GM18867 (cell line): Measurements from ENCODE around the gene IGFN1.

Source experiments
- ATAC-seq: cut with Tn5 transposase; IDR thresholded peaks from one replicate; pipeline ENCODE4 v1.9.1; 2021; ENCODE audit warnings: mild to moderate bottlenecking, moderate library complexity; ENCODE audit not compliant: unreplicated experiment

IGFN1 gene

DNA sequence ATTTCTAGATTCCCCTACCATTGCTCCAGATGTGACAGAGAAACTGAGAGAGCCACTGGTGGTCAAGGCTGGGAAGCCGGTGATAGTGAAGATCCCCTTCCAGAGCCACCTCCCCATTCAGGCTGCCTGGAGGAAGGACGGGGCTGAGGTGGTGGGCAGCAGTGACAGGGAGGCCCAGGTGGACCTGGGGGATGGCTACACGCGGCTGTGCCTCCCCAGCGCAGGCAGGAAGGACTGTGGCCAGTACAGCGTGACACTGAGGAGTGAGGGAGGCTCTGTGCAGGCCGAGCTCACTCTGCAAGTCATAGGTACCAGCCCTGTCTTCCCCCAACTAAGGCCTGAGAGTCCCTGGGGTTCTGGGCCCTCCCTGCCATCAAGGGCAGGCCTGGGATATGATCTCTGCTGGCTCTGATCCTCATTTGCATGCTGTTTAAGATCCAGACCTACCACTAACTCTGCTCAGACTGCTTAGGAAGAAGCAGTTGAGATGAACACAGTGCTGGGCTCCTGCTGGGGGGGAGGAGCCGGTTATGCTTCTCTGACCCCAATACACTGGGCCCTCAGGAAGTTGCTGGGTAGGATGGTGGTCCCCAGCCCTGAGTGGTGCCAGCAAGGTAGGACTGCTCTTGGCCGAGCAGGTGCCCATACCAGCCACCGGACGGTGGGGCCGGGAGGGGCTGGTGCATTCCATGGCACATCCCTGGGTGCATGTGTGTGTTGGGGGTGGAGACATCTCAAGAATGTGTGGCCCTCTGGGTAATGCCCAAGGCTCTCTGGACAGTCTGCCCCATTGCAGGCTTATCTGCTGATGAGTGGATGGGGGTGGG, 25.1 kb downstream of the IGFN1 start:
- no peak for ATAC-seq

DNA sequence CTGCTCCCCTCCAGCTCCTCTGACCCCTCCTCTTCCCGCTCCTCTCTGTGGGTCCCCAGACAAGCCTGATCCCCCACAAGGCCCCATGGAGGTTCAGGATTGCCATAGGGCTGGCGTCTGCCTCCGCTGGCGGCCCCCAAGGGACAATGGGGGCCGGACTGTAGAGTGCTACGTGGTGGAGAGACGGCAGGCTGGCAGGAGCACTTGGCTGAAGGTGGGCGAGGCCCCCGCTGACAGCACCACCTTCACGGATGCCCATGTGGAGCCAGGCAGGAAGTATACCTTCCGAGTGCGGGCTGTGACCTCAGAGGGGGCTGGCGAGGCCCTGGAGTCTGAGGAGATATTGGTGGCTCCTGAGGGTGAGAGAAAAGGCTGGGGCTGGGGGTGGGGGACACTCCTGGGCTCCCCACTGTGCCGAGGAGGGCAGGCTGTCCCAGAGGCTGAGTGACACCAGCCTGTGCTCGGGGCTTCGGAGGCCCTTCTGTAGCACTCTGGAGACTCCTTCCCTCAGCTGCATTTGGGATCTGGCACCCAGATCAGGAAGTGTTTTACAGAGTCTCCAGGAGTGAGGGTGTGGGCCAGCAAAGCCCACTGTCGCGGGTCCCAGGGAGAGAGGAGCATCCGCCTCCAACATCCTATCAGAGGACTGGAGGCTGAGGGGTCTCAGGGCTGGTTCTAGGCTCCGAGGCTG, 25.9 kb downstream of the IGFN1 start:
- no peak for ATAC-seq

DNA sequence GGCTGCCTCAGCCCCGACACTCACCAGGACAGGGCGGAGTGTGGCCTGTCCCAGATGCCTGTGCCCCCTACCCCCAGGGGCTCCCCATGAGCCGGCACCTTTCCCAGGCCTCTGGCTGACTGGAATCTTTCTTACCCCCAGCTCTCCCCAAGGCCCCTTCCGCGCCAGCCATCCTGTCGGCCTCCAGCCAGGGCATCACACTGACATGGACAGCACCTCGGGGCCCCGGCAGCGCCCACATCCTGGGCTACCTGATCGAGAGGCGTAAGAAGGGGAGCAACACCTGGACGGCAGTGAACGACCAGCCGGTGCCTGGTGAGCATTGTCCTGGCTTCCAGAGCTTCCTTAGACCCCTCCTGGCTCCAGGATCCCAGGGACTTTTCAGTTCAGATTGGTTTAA, 26.5 kb downstream of the IGFN1 start:
- ATAC-seq, result no peak

DNA sequence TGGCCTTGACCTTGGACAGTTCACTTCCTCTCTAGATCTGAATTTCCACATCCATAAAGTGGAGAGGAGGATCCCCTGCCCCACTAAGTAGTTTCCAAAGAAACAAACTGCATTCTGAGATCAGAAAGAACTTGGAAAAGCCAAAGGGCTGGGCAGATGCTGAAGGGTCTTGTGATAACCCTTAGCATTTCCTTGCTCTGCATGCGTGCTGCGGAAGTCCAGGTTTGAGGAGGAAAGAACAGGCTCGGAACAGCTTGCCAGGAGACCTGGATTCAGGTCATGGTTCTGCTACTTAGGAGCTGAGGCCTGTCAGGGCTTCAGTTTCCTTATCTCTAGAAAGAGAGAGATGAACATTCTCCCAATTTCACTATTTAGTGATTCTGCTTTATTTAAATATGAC, 27.2 kb downstream of the IGFN1 start:
- no peak for ATAC-seq

DNA sequence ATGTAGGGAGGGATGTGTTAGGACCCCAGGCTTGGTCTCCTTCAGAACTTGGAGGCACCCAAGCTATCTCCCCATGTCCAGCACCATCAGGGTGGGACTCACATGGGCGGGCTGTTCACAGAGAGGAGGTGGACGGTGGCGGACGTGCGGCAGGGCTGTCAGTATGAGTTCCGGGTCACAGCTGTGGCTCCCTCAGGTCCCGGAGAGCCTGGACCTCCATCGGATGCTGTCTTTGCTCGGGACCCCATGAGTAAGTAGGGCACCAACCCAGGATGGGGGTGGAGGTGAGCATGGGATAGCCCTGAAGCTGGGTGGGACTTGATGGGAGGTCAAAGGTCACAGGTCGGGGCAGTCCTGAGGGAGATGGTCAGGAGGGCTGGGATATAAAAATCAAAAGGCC, 27.8 kb downstream of the IGFN1 start:
- no peak for ATAC-seq

DNA sequence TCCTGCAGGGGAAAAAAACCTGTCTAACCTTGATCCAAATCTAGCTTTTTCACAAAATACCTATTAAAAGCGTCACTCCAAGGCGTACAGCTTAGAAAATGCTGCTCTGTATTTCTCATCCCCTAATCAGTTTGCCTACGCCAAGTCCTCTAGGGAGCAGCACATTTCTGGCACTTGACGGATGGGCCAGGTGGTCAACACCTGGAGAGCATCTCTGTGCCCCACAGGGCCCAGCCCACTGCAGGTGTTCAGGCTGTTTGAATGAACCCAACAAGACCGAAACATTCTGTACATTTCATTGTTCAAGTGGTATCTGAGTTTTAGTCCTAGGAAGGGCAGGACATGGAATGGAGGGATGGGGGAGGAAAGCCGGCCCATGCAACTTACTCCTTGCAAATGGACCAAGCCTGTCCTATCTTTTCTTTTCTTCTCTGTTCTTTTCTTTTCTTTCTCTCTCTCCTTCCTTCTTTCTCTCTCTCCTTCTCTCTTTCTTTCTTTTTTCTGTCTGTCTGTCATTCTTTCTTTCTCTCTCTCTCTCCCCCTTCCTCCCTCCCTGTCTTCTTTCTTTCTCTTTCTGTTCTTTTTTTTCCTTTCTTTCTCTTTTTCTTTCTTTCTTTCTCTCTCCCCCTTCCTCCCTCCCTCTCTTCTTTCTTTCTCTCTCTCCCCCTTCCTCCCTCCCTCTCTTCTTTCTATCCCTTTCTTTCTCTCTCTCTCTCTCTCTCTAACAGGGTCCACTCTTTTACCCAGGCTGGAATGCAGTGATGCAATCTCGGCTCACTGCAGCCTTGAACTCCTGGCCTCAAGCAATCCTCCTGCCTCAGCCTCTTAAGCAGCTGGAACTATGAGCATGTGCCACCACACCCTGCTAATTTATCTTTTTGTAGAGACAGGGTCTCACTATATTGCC, 29.1 kb downstream of the IGFN1 start:
- no peak for ATAC-seq

DNA sequence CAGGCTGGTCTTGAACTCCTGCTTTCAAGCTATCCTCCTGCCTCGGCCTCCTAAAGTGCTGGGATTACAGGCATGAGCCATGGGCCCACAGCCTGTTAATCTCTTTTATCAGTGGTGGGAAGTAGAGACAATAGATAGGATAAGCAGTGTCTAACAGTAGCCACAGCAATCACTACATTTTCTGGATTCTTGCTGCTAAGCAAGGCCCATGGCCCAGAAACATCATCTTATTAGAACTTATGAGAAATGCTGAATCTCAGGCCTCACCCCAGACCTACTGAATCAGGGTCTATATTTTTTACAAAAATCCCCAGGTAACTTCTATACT, 29.7 kb downstream of the IGFN1 start:
- ATAC-seq, result no peak

DNA sequence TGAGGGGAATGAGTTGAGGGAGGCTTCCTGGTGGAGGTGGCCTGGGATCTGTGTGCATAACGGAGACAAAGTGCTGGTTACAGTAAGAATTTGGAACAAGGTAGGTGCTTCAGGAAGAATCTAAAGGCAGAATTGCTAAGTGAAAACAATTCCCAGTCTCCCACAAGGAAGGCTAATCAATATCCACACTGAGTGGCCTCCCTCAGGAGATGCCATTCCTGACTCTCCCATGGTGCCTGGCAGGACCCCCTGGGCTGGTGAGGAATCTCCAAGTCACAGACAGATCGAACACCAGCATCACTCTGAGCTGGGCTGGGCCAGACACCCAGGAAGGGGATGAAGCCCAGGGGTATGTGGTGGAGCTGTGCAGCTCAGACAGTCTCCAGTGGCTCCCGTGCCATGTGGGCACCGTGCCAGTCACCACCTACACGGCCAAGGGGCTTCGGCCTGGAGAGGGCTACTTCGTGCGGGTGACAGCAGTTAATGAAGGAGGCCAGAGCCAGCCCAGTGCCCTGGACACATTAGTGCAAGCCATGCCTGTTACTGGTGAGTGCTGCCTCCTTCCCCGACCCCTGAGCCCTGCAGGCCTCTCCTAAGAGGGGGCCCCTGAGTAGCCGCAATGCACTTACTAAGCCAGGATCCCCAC, 30.7 kb downstream of the IGFN1 start:
- ATAC-seq, result no peak

DNA sequence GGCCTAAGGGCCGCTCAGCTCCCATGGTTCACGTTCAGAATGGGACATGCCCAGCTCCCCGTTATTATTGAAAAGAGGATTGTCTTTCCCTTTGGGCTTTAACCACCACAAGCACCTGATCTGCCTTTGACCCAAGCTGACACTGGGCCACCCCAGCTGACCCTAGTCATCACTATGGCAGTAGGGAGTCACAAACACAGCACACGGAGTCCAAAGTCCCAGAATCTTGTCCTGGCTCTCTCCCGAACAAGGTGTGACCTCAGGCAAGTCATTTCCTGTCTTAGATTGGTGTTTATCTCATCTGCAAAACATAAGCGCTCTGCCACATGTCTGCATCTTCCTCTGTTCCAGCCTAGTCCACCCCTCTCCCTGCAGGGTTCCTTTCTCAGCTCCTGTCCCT, 31.5 kb downstream of the IGFN1 start:
- no peak for ATAC-seq

DNA sequence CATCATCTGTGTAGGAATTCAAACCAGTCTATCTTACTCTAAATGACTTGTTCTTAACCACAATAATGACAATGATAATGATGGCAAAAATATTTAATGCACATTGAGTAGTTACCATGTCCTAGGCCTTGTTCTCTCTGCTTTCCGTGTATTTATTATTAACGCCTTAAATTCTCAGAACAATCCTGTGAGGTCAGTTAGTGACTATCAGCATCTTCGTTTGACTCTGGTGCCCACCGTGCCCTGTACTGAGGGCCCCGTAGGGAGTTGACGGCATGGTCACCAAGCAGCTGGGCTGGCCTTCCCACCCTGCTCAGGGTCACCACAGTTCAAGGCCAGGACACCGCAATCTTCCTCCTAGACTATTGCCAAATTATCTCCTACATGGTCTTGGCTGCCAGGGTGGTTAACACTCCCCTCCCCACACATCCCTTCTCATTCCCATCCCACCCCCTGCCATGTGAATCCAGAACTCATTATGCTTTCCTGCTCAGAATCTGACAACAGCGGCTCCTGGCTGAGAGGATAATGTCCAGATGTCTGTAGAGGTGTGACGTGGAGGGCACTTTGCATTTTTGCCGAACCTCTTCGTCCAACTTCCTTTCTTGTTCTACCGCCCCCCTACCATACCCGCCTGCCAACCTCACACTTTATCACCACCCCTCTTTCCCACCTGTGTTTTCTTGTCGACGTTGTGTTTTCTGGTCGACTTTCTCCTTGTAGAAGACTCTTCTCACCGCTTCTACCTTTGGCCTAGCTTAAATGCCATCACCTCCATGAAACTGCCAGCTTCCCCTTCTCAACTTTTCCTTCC, 33.4 kb downstream of the IGFN1 start:
- no peak for ATAC-seq

DNA sequence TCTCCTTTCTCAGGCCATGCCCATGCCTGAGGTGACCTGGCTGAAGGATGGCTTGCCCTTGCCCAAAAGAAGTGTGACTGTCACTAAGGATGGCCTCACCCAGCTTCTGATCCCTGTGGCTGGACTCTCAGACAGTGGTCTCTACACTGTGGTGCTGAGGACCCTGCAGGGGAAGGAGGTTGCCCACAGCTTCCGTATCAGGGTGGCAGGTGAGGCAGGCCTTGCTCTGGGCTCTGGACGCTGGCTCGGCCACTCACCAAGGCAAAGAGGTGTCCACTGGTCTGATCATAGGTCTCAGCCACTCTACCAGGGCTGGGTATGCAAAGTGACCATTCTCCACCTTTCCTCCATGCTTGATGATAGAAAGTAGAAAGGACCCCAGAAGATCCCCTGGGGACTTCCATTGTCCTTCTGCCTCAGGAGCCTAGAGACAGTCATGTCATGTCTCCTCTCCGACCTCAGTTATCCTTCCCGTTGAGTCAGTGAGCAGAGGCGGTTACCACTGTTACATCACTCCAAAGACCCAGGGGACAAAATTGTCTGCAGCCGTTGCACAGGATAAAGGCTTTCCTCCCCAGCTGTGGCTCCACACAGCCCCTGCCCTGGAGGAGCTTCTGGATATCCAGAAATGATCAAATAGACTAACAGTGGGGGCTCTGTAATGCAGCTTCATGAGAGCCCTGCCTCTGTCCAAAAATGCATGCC, 34.2 kb downstream of the IGFN1 start:
- no peak for ATAC-seq

DNA sequence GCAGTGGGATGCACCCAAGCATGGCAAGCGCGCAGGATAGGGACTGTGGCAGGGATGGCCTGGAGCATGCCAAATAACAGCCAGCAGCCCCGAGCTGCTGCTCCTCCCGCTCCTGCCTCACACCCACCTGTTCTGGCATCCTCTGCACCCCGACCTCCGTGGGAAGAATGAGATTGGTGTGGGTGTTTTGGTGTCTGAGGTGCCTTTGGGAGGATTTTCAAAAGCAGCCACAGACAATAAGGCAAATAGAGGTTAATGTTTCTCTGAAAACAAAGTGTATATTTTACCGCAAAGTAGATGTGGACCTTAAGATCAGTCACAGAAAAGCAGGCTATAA, 35.5 kb downstream of the IGFN1 start:
- ATAC-seq, result no peak

DNA sequence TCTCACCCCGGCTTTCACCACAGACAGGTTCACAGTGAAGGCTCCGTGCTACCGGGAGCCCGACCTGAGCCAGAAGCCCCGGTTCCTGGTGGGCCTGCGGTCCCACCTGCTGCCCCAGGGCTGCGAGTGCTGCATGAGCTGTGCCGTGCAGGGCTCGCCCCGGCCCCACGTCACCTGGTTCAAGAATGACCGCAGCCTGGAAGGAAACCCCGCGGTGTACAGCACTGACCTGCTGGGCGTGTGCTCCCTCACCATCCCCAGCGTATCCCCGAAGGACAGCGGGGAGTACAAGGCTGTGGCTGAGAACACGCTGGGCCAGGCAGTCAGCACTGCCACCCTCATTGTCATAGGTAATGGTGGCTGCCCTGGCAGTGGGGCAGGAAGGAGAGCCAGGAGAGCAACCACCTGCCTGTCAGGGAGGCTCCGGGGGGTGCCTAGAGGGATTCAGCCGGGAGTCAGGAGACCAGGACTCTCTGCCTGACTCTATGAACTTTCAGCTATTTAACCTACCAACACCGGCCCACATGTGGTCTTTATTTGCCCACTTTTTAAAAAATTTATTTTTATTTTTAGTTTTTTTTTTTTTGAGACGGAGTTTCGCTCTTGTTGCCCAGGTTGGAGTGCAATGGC, 36.4 kb downstream of the IGFN1 start:
- ATAC-seq, result no peak

DNA sequence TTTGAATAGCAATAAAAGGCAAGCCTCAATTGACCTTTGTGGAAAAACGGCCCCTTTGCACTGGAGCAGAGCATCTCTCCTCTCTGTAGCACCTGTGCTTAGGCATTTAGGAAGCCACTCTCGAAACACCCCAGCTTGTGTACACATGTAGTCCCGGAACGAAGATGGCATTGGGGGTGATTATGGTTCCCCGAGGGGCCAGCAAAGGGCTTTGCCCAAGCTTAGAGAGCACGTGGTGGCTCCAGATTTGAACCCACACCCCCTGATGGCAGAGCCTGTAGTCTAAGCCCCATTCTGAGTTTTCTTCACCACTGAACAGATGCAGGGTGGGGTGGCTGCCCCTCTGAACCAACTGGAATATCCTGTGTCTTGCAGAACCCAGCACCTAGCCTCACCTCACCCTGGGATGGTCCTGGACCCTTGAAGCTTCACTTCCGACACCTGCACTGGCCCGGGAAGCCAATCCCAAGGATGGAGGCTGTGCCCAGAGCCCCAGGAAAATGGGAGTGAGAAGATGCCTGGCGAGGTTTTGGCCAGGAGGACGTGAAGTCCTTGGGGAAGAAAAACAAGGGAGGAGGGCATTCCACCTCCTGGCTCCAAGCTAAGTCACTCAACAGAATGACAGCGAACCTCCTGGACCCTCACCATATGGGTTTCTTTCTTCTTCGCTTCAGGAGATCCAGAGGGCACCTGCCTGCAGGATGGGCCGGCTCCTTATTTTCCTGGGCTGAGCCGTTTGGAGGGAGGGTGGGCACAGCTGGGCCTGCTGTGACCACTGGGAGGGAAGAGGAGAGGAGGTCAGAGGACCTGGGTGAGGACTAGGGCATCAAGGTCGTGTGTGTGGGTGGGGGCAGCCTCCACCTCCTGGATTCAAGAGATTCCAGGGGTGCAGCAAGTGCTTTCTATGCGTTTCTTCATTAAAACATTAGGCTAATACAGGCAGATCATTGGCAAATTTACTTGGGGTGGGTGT, 37.7 kb downstream of the IGFN1 start:
- ATAC-seq, result no peak

DNA sequence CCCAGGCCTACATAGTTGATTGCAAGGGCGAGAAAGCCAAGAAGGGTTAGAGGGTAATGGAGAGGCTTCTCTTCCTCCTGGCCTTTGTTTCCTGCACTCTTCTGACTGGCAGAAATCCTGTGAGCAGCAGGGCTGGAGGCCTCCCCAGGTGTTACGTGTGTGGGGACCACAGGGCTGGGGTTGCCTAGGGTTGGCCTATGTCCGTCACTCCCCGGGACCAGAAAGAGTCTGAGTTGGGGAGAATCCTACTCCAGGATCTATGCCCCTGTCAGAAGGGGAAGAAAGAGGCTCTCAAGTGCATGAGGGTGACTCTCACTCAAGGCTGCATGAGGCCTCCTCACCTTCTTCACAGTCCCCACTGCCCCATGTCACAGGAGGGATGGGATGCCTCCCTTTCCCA, 38.5 kb downstream of the IGFN1 start:
- no peak for ATAC-seq

DNA sequence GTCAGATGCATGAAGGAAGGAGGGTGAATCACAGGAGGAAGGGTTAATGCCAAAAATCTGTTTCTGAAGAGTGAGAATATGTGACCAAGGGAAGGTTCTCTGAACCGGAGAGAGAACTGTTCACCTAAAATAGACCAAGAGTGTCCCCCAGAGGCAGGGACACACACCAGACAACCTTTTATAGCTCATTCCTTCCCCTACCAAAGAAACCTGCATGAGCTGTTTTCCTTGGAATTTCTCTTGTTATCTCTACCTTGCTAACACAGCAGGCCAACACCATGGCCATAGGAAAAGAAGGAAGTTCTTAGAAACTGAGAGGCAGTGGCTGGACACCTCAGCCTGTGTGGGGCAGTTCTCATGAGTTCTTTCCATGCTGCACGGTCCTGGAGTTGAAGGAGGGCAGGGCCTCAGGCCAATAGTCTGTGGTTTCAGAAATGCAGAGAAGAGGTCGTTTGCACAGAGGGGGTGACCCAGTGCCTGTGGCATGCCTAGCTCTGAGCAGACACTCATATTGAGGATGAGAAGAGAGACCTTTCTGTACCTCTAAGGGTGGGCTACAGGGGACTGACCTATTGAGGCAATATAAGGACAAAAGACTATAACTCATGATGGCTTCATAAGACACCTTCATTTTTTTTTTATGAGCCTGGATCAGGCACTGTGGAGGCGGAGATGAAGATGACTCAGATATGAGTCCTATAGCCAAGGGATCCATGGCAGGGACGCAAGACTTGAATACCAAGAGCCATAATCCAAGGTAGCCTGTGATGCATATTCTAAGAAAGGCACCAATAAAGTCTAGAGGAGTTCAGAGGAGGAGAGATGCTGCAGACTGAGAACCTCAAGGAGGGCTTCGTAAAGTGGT, 39.4 kb downstream of the IGFN1 start:
- no peak for ATAC-seq

DNA sequence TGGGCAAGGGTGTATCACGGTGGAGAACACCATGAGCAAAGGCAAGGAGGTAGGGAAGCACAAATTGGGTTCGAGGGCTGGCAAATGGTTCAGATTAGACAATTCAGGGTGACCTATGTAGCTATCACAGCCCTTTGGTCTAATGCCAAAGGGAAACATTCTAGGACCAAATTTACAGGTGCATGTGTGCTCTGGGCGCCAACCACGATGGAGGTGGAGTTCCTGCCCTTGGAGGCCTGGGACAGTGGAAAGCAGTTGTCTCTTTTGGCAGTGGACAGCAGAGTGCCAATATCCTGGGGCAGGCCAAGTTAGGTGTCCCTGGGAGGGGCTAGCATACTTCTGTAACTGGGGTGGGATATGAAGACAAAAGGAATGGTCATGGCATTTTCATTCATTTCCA, 40.1 kb downstream of the IGFN1 start:
- no peak for ATAC-seq
